ENCODE data around the gene RAMP2.

RAMP2 gene

DNA sequence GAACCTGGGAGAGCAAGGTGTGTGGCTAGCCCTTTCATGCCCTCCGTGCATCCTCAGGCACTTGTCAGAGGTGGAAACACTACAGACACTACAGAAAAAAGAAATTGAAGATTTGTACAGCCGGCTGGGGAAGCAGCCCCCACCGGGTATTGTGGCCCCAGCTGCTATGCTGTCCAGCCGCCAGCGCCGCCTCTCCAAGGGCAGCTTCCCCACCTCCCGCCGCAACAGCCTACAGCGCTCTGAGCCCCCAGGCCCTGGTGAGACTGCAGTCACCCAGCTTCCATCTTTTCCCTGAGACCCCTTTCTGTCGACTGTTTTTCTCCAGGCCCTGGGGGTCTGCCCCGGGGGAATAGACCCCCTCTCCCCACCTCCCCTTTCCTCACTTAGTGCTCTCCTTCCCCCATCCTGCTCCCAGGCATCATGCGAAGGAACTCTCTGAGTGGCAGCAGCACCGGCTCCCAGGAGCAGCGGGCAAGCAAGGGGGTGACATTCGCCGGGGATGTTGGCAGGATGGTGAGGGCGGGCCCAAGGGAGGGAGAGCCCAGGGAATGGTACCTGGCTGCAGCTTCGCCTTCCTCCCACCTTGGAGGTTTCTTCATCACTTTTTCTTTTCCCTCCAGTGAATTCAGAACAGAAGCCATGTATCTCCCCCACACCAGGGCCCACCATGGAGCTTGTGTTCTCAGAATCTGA lies 35.2 kb downstream of the RAMP2 start:
- no peak for DNase-seq

DNA sequence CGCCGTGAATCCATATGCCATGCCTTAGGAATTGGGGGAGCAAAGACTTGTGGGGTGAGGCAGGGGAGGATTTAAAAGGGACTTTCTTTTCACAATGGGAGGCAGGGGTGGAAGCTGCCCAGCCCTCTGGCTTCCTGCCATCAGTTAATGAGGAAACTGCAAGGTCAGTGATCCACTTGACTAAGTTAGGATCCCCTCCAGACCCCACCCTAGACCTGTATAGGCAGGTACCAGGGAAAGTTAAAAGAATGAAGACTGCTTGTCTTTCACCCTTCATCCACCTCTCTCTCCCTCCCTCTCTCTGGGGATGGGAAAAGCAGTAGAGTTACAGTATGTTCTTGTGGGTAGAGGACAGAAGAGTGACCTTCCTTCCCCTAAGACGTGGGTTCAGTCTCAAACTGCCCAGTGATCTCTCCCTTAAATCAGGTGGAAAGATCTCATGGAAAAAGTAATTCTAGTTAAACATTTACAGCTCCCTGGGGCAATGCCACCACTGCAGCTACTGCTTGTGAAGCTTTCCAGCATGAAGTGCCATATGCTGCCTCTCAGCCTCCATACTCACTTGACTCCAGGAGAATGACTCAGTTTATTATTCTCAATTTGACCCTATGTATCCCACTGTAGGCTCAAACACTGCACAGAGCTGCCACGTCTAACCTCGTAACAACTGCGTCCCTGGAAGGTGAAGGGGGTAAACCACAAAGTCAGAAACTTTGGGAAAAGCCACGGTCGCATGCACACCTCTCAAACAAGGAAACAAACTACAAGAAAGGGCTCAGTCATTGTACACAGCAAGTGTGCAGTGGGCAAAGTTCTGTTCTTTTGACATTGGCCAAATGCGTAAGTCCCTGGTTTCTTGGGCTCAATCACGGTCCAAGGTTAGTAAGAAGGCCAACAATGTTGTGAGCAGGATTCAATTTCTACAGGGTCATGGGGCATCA lies 36.3 kb downstream of the RAMP2 start:
- no peak for DNase-seq

GRCh38 chr17:42798011-42798382 lies 37.0 kb downstream of the RAMP2 start:
- no peak for DNase-seq

DNA sequence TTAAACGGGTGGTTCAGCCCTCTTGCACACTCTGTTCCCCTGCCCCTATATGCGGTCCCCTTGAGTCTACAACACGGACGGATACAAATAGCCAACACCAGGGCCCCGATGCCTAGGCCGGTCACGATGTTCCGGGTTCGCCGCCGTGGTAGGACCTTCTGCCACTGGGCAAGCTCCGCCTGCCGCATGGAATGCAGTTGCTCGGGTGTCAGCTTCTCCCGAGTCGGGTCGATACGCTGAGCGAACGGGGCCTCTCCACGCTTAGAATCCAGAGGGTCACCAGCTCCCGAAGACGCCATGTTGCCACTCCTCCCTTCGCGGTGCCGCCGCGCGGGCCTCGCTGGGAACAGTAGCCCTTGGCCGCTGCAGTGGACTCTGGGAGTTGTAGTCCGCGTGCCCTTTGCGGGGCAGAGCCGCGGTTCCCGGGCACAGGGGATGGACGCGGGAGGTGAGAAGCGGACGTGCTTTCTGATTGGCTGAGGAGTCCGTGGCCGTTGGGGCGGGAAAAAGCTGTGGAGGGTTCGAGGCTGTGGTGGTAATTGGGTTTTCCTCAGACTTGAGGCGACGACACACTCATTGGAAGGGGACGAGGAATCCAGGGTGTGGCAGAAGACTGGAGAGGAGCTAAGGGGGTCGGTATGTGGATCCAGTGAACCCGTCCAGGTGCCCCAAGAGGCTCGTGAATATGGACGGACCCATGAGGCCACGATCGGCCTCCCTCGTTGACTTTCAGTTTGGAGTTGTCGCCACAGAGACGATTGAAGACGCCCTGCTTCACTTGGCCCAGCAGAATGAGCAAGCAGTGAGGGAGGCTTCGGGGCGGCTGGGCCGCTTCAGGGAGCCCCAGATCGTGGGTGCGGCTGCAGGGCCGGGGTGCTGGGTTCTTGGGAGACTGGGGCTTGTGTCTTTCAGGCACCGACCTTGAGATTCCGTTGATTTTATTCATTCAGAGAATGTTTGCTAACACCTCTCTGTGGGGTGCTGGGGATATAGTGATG lies 37.7 kb downstream of the RAMP2 start, which contains the start of the genes CNTD1 and COA3:
CNTD1 (plus strand) TSS at position 479 of the 998 bp plus-strand sequence; CDS start at position 686, 207 bp downstream.
COA3 (minus strand) TSS at position 322 of the 998 bp plus-strand sequence; CDS start at position 299, 23 bp downstream.
- peak; percentile 61 for DNase-seq

DNA sequence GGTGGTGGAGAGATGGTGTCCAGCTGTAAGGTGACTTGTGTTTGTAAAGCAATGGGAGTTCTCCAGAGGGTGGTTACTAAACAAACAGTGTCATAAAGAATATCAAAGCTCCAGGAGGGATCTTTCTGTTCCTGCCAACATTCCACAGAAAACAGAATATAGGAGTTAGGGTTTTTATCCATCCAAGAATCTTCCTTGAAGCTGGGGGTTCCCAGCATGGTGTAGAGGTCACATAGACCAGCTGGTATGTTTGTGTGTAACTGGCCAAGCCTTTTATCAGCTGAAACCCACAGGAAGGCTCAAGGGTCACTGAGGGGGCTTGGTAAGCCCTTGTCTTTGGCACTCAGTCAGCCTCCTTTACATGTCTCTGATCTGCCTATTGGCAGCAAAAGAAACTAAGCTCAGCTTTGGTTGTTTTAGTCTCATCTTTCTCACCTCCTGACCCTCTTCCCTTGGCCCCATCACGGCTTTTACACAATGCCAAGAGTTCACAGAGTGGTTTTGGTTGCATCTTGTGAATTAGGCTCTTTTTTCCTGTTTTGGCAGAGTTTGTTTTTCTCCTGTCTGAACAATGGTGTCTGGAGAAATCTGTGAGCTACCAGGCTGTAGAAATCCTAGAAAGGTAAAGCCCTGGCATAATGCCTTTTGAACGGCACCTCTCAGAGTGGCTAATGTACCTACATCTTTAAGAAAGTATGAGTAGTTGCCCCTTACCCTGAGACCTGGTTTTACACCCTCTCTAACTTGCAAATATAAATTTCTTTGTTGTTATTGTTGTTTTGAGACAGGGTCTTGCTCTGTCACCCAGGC lies 42.3 kb downstream of the RAMP2 start:
- DNase-seq, result no peak

GRCh38 chr17:42804918-42805367 lies 43.9 kb downstream of the RAMP2 start:
- no peak for DNase-seq

DNA sequence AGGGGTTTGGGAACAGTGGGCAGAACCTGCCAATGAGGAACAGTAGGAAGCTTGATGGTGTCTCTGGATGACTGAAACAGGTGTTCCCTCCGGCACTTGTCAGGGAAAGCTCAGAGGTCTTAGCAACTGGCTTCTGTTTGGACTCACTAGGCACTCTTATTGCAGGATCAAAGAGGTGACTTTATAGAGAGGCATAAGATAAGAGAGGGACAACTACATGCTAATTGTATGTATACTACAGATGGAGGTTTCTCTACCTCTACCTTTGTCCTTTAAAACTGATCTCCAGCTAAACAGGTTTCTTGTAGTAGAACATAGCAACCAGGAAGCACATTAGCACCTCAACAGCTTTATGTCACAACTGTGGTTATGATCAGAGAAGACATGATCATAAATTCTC lies 45.2 kb downstream of the RAMP2 start:
- no peak for DNase-seq

GRCh38 chr17:42809250-42809649 lies 48.2 kb downstream of the RAMP2 start:
- no peak for DNase-seq
